Left renal pelvis (tissue), 4 donors: Measurements from ENCODE around the gene TAMM41. TPM values are rescaled to one million over a fixed set of nuclear protein-coding genes. Genes with fewer than 3 reads are reported as not detected.
"Not testable (repeated sequence)": the region's sequence is repeated elsewhere in the genome, so short reads cannot be mapped to it uniquely, and the experiment has no call there.

ENCODE experiments used
- DNase-seq, 4 donors: peaks; one replicate each; pipeline ENCODE4 v3.0.0-alpha.2; 2013; ENCODE audit warnings: low read depth in 4 of 4, low spot score in 3 of 4
- polyA plus RNA-seq, 4 donors: library from polyadenylated mRNA; unstranded; fragments of 120-200 nt; gene quantifications; one replicate each; pipeline ENCODE4 v1.2.1, GENCODE V29; 2013; ENCODE audit not compliant: insufficient read length in 4 of 4

TAMM41 gene
- polyA plus RNA-seq, 4 donors, result 15.8 to 21.4 (median 19.5) TPM

GRCh38 chr3:11770477-11771391, 76.0 kb downstream of the TAMM41 start:
- peak; percentile 63 to 87 (median 67) for DNase-seq

GRCh38 chr3:11769704-11770476, 76.8 kb downstream of the TAMM41 start:
- no peak for DNase-seq

DNA sequence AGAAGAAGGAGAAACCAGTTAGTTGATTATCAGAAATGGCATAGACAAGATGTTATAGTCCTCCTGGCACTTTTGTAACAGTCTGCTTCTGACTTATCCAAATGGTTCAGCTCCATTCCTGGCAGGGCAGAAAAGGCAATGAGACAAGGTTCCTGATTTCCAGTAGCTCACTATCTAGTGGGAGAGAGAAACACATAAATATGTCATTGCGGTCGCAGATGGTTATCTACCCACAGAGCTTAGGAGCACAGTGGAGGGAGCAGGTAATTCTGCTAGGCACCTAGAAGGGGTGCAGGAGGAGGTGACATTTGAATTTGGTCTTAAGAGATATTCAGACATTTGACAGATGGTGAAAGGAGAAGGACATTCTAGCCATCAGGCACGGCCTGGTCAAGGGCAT, 78.1 kb downstream of the TAMM41 start:
- DNase-seq, result no peak

DNA sequence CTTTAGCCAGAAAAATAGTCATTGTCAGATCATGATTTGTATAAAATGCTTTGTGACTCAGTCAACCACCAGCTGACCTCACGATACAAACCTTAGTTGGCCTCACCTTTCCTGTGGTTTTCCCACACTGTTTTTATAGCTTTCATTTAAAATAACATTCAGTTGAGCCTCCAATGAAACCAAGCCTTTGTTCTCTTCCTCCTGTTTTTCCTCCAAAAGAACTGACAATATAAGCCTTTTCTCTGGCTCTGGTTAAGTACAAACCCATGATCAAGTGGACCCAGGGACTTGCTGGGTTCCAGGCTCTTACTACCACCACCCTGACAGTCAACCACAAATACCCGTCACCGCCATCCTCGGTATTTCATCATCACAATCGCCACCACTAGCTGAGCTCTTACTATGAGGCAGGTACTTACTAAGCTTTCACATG, 81.7 kb downstream of the TAMM41 start:
- DNase-seq, result no peak

- DNase-seq, result no peak
These were observed 86.7 kb downstream of the TAMM41 start for GRCh38 chr3:11759996-11760395.

DNA sequence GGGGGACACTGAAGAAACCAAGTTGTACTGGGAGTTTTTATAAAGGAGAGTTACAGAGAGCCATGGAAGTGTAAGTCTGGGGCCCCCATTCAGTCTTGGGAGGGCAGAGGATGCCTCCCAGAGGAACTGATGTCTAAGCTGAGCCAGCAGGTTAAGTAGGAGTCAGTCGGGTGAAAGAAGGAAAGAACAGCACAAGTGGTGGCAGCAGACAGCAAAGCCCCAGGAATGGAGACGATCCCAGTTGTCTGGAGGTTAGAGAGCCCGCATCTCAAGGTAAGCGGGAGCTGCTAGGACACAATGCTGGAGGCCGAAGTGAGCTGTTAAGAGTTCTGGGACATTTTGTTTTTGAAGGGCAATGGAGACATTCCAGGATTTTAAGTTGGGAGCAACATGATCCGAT, 88.8 kb downstream of the TAMM41 start:
- no peak for DNase-seq

GRCh38 chr3:11757441-11757875, 89.2 kb downstream of the TAMM41 start:
- DNase-seq, result no peak

- no peak for DNase-seq
These were observed 91.4 kb downstream of the TAMM41 start for GRCh38 chr3:11755276-11755675.

- not testable (repeated sequence) for DNase-seq
These were observed 94.4 kb downstream of the TAMM41 start for GRCh38 chr3:11752254-11752653.

- DNase-seq, result not testable (repeated sequence)
These were observed 98.4 kb downstream of the TAMM41 start for GRCh38 chr3:11748306-11748705.

Other genes starting within 250 kb of the TAMM41 start
- gene VGLL4, start 203.0 kb downstream of the TAMM41 start, polyA plus RNA-seq, result 100 to 1,000 TPM; 104 to 145 (median 113) TPM
- gene SYN2, start 157.5 kb upstream of the TAMM41 start, polyA plus RNA-seq, result 1 to 10 TPM in 2 of 4 donors, under 1 TPM in 2; 0.54 to 2.2 (median 1.2) TPM